H9 (cell line): ENCODE measurements around the gene KIF4A. TPM values are rescaled to one million over a fixed set of nuclear protein-coding genes. Genes with fewer than 3 reads are reported as not detected.
"Not testable (repeated sequence)": the region's sequence is repeated elsewhere in the genome, so short reads cannot be mapped to it uniquely, and the experiment has no call there.

ENCODE experiments used
- DNase-seq: peaks from one replicate; pipeline ENCODE4 v3.0.0-alpha.2; 2017
- H2AFZ ChIP-seq: one replicate; pipeline ENCODE4 v1.6.1; 2013; ENCODE audit warnings: mild to moderate bottlenecking, low read length, control low read depth, moderate library complexity
- H2AK5ac ChIP-seq: 2 replicates; pipeline ENCODE4 v1.6.1; 2013; ENCODE audit warnings: low read length, control low read depth, mixed read lengths; ENCODE audit not compliant: insufficient read length
- H2BK120ac ChIP-seq: one replicate; pipeline ENCODE4 v1.6.1; 2013; ENCODE audit warnings: low read depth, mild to moderate bottlenecking, low read length, control low read depth, inconsistent platforms; ENCODE audit not compliant: poor library complexity, severe bottlenecking
- H2BK12ac ChIP-seq: 2 replicates; pipeline ENCODE4 v1.6.1; 2013; ENCODE audit warnings: low read length, control low read depth, mixed read lengths, low read depth; ENCODE audit not compliant: insufficient read length
- H2BK15ac ChIP-seq: 2 replicates; pipeline ENCODE4 v1.6.1; 2013; ENCODE audit warnings: low read depth, low read length, control low read depth
- H2BK20ac ChIP-seq: one replicate; pipeline ENCODE4 v1.6.1; 2013; ENCODE audit warnings: low read depth, mild to moderate bottlenecking, low read length, control low read depth, inconsistent platforms; ENCODE audit not compliant: poor library complexity, severe bottlenecking
- H2BK5ac ChIP-seq: 2 replicates; pipeline ENCODE4 v1.6.1; 2013; ENCODE audit warnings: low read length, control low read depth, mixed read lengths; ENCODE audit not compliant: insufficient read length
- H3K14ac ChIP-seq: 2 replicates; pipeline ENCODE4 v1.6.1; 2013; ENCODE audit warnings: low read length, control low read depth; ENCODE audit not compliant: insufficient read depth
- H3K18ac ChIP-seq: 2 replicates; pipeline ENCODE4 v1.6.1; 2013; ENCODE audit warnings: low read depth, mild to moderate bottlenecking, mixed read lengths, low read length, control low read depth; ENCODE audit not compliant: insufficient read length
- H3K23ac ChIP-seq: 2 replicates; pipeline ENCODE4 v1.6.1; 2013; ENCODE audit warnings: low read length, control low read depth, mixed read lengths, low read depth; ENCODE audit not compliant: insufficient read length
- H3K23me2 ChIP-seq: 2 replicates; pipeline ENCODE4 v1.6.1; 2013; ENCODE audit warnings: low read depth, mild to moderate bottlenecking, mixed read lengths, low read length, control low read depth; ENCODE audit not compliant: insufficient read length, poor library complexity, severe bottlenecking
- H3K27ac ChIP-seq: 2 replicates; pipeline ENCODE4 v1.5.1; 2013; ENCODE audit warnings: low read length, control low read depth, mixed read lengths, low read depth; ENCODE audit not compliant: insufficient read length
- H3K27me3 ChIP-seq: 2 replicates; pipeline ENCODE4 v1.6.1; 2013; ENCODE audit warnings: low read length, control low read depth, inconsistent platforms; ENCODE audit not compliant: insufficient read depth
- H3K4ac ChIP-seq: 2 replicates; pipeline ENCODE4 v1.6.1; 2013; ENCODE audit warnings: low read depth, mild to moderate bottlenecking, control low read depth, inconsistent platforms, low read length, moderate library complexity
- H3K4me1 ChIP-seq: 2 replicates; pipeline ENCODE4 v1.6.1; 2013; ENCODE audit warnings: low read length, control low read depth, inconsistent platforms; ENCODE audit not compliant: insufficient read depth
- H3K4me2 ChIP-seq: 2 replicates; pipeline ENCODE4 v1.6.1; 2013; ENCODE audit warnings: low read length, control low read depth, mixed read lengths; ENCODE audit not compliant: insufficient read length, insufficient read depth
- H3K56ac ChIP-seq: 2 replicates; pipeline ENCODE4 v1.6.1; 2013; ENCODE audit warnings: low read depth, mild to moderate bottlenecking, mixed read lengths, low read length, control low read depth; ENCODE audit not compliant: insufficient read length
- H3K79me1 ChIP-seq: 2 replicates; pipeline ENCODE4 v1.6.1; 2013; ENCODE audit warnings: low read depth, mild to moderate bottlenecking, moderate library complexity, low read length, control low read depth, inconsistent platforms; ENCODE audit not compliant: insufficient read depth, poor library complexity, severe bottlenecking
- H3K79me2 ChIP-seq: 2 replicates; pipeline ENCODE4 v1.6.1; 2013; ENCODE audit warnings: low read length, control low read depth, inconsistent platforms; ENCODE audit not compliant: insufficient read depth
- H3K9ac ChIP-seq: 2 replicates; pipeline ENCODE4 v1.6.1; 2013; ENCODE audit warnings: low read length, control low read depth, mixed read lengths; ENCODE audit not compliant: insufficient read length; ENCODE audit errors: extremely low read depth
- H3K9me3 ChIP-seq: one replicate; pipeline ENCODE4 v1.6.1; 2013; ENCODE audit warnings: low read depth, low read length, inconsistent platforms; ENCODE audit not compliant: control insufficient read depth
- H3T11ph ChIP-seq: one replicate; pipeline ENCODE4 v1.6.1; 2013; ENCODE audit warnings: mild to moderate bottlenecking, low read length, control low read depth, inconsistent platforms
- H4K20me1 ChIP-seq: one replicate; pipeline ENCODE4 v1.6.1; 2013; ENCODE audit not compliant: control insufficient read depth, insufficient read length, insufficient read depth
- H4K5ac ChIP-seq: 2 replicates; pipeline ENCODE4 v1.6.1; 2013; ENCODE audit warnings: low read depth, mild to moderate bottlenecking, mixed read lengths, low read length, control low read depth; ENCODE audit not compliant: insufficient read length
- H4K8ac ChIP-seq: replicated peaks from 2 replicates; pipeline ENCODE4 v1.6.1; 2013; ENCODE audit warnings: low read length, control low read depth, mixed read lengths, low read depth; ENCODE audit not compliant: insufficient read length
- H4K91ac ChIP-seq: 2 replicates; pipeline ENCODE4 v1.6.1; 2013; ENCODE audit warnings: low read depth, mild to moderate bottlenecking, moderate library complexity, mixed read lengths, low read length, control low read depth; ENCODE audit not compliant: insufficient read length
- H3K27ac Mint-ChIP-seq, 3 experiments: 2 replicates in 2 of 3; 3 replicates in 1 of 3; pipeline ENCODE4 v1.8.0; 2020 to 2021; ENCODE audit warnings: mixed read lengths in 3 of 3, mild to moderate bottlenecking in 1 of 3, moderate library complexity in 1 of 3
- H3K27me3 Mint-ChIP-seq: 2 replicates; pipeline ENCODE4 v1.8.0; 2021; ENCODE audit warnings: low read depth, mild to moderate bottlenecking, moderate library complexity, mixed read lengths
- H3K36me3 Mint-ChIP-seq, 3 experiments: 2 replicates in 2 of 3; 3 replicates in 1 of 3; pipeline ENCODE4 v1.8.0; 2020 to 2021; ENCODE audit warnings: low read depth in 3 of 3, mixed read lengths in 3 of 3; ENCODE audit not compliant: insufficient read depth in 1 of 3
- H3K4me1 Mint-ChIP-seq, 2 experiments: 2 replicates each; pipeline ENCODE4 v1.8.0; 2020; ENCODE audit warnings: mixed read lengths in 2 of 2
- H3K4me3 Mint-ChIP-seq, 2 experiments: 2 replicates in 1 of 2; 3 replicates in 1 of 2; pipeline ENCODE4 v1.8.0; 2020 to 2021; ENCODE audit warnings: mild to moderate bottlenecking in 2 of 2, mixed read lengths in 2 of 2, moderate library complexity in 1 of 2
- H3K9me3 Mint-ChIP-seq, 2 experiments: 2 replicates in 1 of 2; 3 replicates in 1 of 2; pipeline ENCODE4 v1.8.0; 2020; ENCODE audit warnings: mild to moderate bottlenecking in 2 of 2, mixed read lengths in 2 of 2, moderate library complexity in 1 of 2
- WGBS: extraction: QIAGEN DNeasy Blood & Tissue Kit; methylation state at CpG from one replicate; pipeline ENCODE4 v1.1.7; 2013; ENCODE audit warnings: missing lambda C conversion rate, low lambda C conversion rate, mixed read lengths; ENCODE audit not compliant: insufficient read length; ENCODE audit errors: extremely low coverage; 5-methylcytosine and 5-hydroxymethylcytosine counted together
- total RNA-seq: library from RNA; stranded (reverse); gene quantifications from 2 replicates; pipeline ENCODE4 v1.2.1, GENCODE V29; 2021
- TF ChIP-seq, protein P1 (sequence below): fragments of 200-600 bp; sonication (generic); conservative IDR thresholded peaks from 3 replicates; pipeline ENCODE4 v1.8.0; 2021; ENCODE audit warnings: antibody characterized with exemption, mild to moderate bottlenecking

KIF4A gene
- total RNA-seq, 1 experiment from 2014 or later: 41.8 TPM

- no peak overlapping the region for H3K56ac ChIP-seq
- no peak overlapping the region for H3K23ac ChIP-seq
- H3K4me1 ChIP-seq: no peaks in the 10 kb centered on the region
- H2BK20ac ChIP-seq: no peak overlapping the region
- no peak overlapping the region for H2BK15ac ChIP-seq
- no peak overlapping the region for H4K8ac ChIP-seq
- Mint-ChIP-seq H3K36me3 (peaks cover 0 to 2% (median 0%) of the 10 kb centered on the region in 3 experiments; a peak in 2 of 7 replicates), H3K4me3 (no peak overlapping the region), H3K27ac (no peak overlapping the region), H3K9me3 (peaks cover 51 to 67% of the 10 kb centered on the region in 2 experiments), H3K27me3 (no peaks in the 10 kb centered on the region), H3K4me1 (peaks cover 17% of the 10 kb centered on the region in 2 experiments)
- H3K27me3 ChIP-seq: no peaks in the 10 kb centered on the region
- no peak overlapping the region for H3K14ac ChIP-seq
- H3K4ac ChIP-seq: no peak overlapping the region
- 100% methylated on average over 1 of the region's 2 CpGs for WGBS
- H3K27ac ChIP-seq: no peak overlapping the region
- no peaks in the 10 kb centered on the region for H3K23me2 ChIP-seq
- TF ChIP-seq, protein P1, sequence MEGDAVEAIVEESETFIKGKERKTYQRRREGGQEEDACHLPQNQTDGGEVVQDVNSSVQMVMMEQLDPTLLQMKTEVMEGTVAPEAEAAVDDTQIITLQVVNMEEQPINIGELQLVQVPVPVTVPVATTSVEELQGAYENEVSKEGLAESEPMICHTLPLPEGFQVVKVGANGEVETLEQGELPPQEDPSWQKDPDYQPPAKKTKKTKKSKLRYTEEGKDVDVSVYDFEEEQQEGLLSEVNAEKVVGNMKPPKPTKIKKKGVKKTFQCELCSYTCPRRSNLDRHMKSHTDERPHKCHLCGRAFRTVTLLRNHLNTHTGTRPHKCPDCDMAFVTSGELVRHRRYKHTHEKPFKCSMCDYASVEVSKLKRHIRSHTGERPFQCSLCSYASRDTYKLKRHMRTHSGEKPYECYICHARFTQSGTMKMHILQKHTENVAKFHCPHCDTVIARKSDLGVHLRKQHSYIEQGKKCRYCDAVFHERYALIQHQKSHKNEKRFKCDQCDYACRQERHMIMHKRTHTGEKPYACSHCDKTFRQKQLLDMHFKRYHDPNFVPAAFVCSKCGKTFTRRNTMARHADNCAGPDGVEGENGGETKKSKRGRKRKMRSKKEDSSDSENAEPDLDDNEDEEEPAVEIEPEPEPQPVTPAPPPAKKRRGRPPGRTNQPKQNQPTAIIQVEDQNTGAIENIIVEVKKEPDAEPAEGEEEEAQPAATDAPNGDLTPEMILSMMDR: no peak
- H2AFZ ChIP-seq: no peak overlapping the region
- H2BK5ac ChIP-seq: no peak overlapping the region
- H3T11ph ChIP-seq: no peak overlapping the region
- H3K4me2 ChIP-seq: no peak overlapping the region
- H2BK12ac ChIP-seq: no peak overlapping the region
- no peak overlapping the region for H3K9ac ChIP-seq
- H4K5ac ChIP-seq: no peak overlapping the region
- DNase-seq: no peak
- no peak overlapping the region for H2BK120ac ChIP-seq
- H3K79me1 ChIP-seq: no peaks in the 10 kb centered on the region
- no peak overlapping the region for H4K91ac ChIP-seq
- H3K18ac ChIP-seq: no peak overlapping the region
- peaks cover 28% of the 10 kb centered on the region for H3K9me3 ChIP-seq
- H2AK5ac ChIP-seq: no peak overlapping the region
- no peaks in the 10 kb centered on the region for H4K20me1 ChIP-seq
- no peaks in the 10 kb centered on the region for H3K79me2 ChIP-seq
Measured at GRCh38 chrX:70241501-70241900, 48.4 kb upstream of the KIF4A start.

- H3K4me3 Mint-ChIP-seq, H3K27ac Mint-ChIP-seq, H2AFZ ChIP-seq, H3K23ac ChIP-seq, H3K23me2 ChIP-seq, H3K4ac ChIP-seq, H4K91ac ChIP-seq, DNase-seq, H4K5ac ChIP-seq, H2BK120ac ChIP-seq, H2AK5ac ChIP-seq, H3K79me1 ChIP-seq, H3K27me3 ChIP-seq, H3K27me3 Mint-ChIP-seq, H4K20me1 ChIP-seq, H2BK15ac ChIP-seq, H4K8ac ChIP-seq, H3K4me2 ChIP-seq, H3K18ac ChIP-seq, H2BK5ac ChIP-seq, H2BK12ac ChIP-seq, H3K27ac ChIP-seq, H3T11ph ChIP-seq, H3K14ac ChIP-seq, H3K9me3 ChIP-seq, H3K79me2 ChIP-seq, H2BK20ac ChIP-seq, H3K4me1 ChIP-seq, H3K56ac ChIP-seq, H3K9ac ChIP-seq, H3K36me3 Mint-ChIP-seq: not testable (repeated sequence)
- Mint-ChIP-seq H3K4me1 (peaks cover 17% of the 10 kb centered on the region in 2 experiments), H3K9me3 (peaks cover 52 to 68% of the 10 kb centered on the region in 2 experiments)
- no CpG with 5 or more reads among the region's 5 CpGs for WGBS
Measured at GRCh38 chrX:70243601-70244000, 46.3 kb upstream of the KIF4A start.
